ENCODE results near the gene MGMT.

DNA sequence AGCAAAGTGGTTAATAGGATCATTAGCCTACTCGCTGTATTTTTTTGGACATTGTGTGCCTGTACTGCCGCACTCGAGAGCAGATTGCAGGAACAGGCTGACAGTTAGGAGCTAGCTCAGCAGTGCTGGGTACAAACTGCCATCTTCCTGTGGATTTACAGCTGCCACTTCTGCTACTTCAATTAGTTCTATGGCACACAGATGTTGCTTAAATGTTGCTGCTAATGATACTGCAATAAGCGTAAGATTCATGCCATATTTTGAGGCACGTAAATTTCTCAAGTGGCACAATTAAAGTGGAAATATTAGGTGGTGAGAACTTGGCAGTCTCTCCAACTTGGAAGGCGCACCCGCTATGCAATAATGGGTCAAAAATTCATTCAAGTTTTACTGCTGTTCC, 325.1 kb downstream of the MGMT start:
- TF ChIP-seq CTCF (IDR thresholded peaks at IDR 0.05; ENCODE audit: poor library complexity, severe bottlenecking) (no peak), REST (IDR thresholded peaks at IDR 0.05; ENCODE audit: borderline replicate concordance) (no peak), POLR2AphosphoS5 (IDR thresholded peaks at IDR 0.05) (no peak), EZH2 (IDR thresholded peaks at IDR 0.05; ENCODE audit: borderline replicate concordance, insufficient read depth, low read length, poor library complexity, severe bottlenecking) (no peak), MXI1 (conservative IDR thresholded peaks at IDR 0.05; ENCODE audit: poor library complexity, severe bottlenecking) (no peak), TAF1 (IDR thresholded peaks at IDR 0.05; ENCODE audit: low read depth) (no peak), RAD21 (conservative IDR thresholded peaks at IDR 0.05) (no peak), EP300 (conservative IDR thresholded peaks at IDR 0.05; ENCODE audit: poor library complexity, severe bottlenecking) (no peak)

Data from neural cell (in vitro differentiated cells).